Fibroblast of villous mesenchyme (primary cell): ENCODE results near the gene TMEM150A. TPM values are rescaled to one million over a fixed set of nuclear protein-coding genes. Genes with fewer than 3 reads are reported as not detected.

Source experiments
- DNase-seq: peaks from one replicate; pipeline ENCODE4 v3.0.0-alpha.2; 2010; ENCODE audit warnings: low read depth
- H3K4me3 ChIP-seq: 2 replicates; pipeline ENCODE4 v1.5.1; 2011; ENCODE audit warnings: low read depth, mild to moderate bottlenecking, low read length
- small RNA-seq: library from RNA; depleted of rRNA; stranded (forward); fragments of <200 nt; gene quantifications from one replicate; pipeline ENCODE3, GENCODE V24; 2012
- total RNA-seq: library from RNA; depleted of rRNA; stranded (reverse); fragments of >200 nt; gene quantifications from 2 replicates; pipeline ENCODE4 v1.2.3, GENCODE V29; 2012
- TF ChIP-seq, protein P1 (sequence below): IDR thresholded peaks from 2 replicates; pipeline ENCODE4 v1.5.1; 2012; ENCODE audit warnings: low read depth, mild to moderate bottlenecking, low read length; ENCODE audit not compliant: insufficient read depth

TMEM150A gene
- total RNA-seq, 1 donor = 8.6 TPM

DNA sequence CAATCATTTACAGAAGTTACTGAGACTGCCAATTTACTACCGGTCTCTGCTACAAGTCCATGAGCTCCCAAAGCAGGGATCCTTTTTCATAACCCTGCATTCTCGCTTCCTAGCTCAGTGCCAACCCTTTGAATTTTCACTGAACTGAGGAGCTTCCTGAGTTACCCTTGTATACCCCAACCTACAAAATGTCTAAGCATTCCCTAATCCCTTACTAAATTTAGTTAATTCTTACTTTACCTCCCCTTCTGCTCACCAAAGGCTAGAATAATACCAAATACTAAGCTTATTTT is 53.9 kb downstream of the TMEM150A start:
- H3K4me3 ChIP-seq = no peak overlapping the region
- DNase-seq = no peak
- TF ChIP-seq, protein P1, sequence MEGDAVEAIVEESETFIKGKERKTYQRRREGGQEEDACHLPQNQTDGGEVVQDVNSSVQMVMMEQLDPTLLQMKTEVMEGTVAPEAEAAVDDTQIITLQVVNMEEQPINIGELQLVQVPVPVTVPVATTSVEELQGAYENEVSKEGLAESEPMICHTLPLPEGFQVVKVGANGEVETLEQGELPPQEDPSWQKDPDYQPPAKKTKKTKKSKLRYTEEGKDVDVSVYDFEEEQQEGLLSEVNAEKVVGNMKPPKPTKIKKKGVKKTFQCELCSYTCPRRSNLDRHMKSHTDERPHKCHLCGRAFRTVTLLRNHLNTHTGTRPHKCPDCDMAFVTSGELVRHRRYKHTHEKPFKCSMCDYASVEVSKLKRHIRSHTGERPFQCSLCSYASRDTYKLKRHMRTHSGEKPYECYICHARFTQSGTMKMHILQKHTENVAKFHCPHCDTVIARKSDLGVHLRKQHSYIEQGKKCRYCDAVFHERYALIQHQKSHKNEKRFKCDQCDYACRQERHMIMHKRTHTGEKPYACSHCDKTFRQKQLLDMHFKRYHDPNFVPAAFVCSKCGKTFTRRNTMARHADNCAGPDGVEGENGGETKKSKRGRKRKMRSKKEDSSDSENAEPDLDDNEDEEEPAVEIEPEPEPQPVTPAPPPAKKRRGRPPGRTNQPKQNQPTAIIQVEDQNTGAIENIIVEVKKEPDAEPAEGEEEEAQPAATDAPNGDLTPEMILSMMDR = no peak

Small RNAs within 50 kb of the gene (small RNA-seq; reads per million reads assigned to genes)
- gene RN7SL126P = 0.47 reads per million

Other genes with a start within 250 kb of the TMEM150A start
- gene RETSAT, start 248.2 kb downstream of the TMEM150A start, total RNA-seq = 45.1 and 56.1 TPM in 2 replicates
- gene ELMOD3, start 247.9 kb downstream of the TMEM150A start, total RNA-seq = 15.8 and 19.4 TPM in 2 replicates
- 56.6 and 75.7 TPM in 2 replicates for gene CAPG, start 192.3 kb downstream of the TMEM150A start, total RNA-seq
- 0.43 TPM in 1 of 2 replicates, not detected in the other for gene SH2D6, start 184.0 kb downstream of the TMEM150A start, total RNA-seq
- 113 and 124 TPM in 2 replicates for gene MAT2A, start 63.5 kb downstream of the TMEM150A start, total RNA-seq
- 35.8 and 51.4 TPM in 2 replicates for gene GGCX, start 41.2 kb downstream of the TMEM150A start, total RNA-seq
- 2.2 and 3.5 TPM in 2 replicates for gene VAMP8, start 25.1 kb downstream of the TMEM150A start, total RNA-seq
- gene VAMP5, start 18.3 kb downstream of the TMEM150A start, total RNA-seq = 18.1 and 22.9 TPM in 2 replicates
- 130 and 221 TPM in 2 replicates for gene RNF181, start 7.0 kb downstream of the TMEM150A start, total RNA-seq
- 16.4 and 26.8 TPM in 2 replicates for gene C2orf68, start 9.4 kb upstream of the TMEM150A start, total RNA-seq
- 39.6 and 41.9 TPM in 2 replicates for gene USP39, start 13.5 kb upstream of the TMEM150A start, total RNA-seq
- gene SFTPB, start 65.5 kb upstream of the TMEM150A start, total RNA-seq = not detected in 2 replicates
- gene GNLY, start 91.7 kb upstream of the TMEM150A start, total RNA-seq = not detected in 2 replicates
- gene ATOH8, start 151.3 kb upstream of the TMEM150A start, total RNA-seq = 6.8 and 9.1 TPM in 2 replicates